Colonic mucosa (tissue), 4 donors: ENCODE results near the gene NOL4L. TPM values are rescaled to one million over a fixed set of nuclear protein-coding genes. Genes with fewer than 3 reads are reported as not detected.

ENCODE experiments used
- DNase-seq: peaks from one replicate; pipeline ENCODE4 v3.0.0-alpha.2; 2020
- H3K27ac ChIP-seq: fragments of 200-600 bp; one replicate; pipeline ENCODE4 v1.8.0; 2021
- H3K27me3 ChIP-seq: fragments of 200-600 bp; one replicate; pipeline ENCODE4 v1.8.0; 2021
- H3K36me3 ChIP-seq: fragments of 200-600 bp; one replicate; pipeline ENCODE4 v1.8.0; 2021
- H3K4me1 ChIP-seq: fragments of 200-600 bp; one replicate; pipeline ENCODE4 v1.8.0; 2021; ENCODE audit warnings: mild to moderate bottlenecking
- H3K4me3 ChIP-seq: fragments of 200-600 bp; one replicate; pipeline ENCODE4 v1.8.0; 2021
- H3K9ac ChIP-seq, 2 donors: one replicate each; pipeline ENCODE4 v1.7.0; 2013; ENCODE audit warnings: control low read depth in 2 of 2, low read depth in 2 of 2, low read length in 2 of 2
- H3K9me3 ChIP-seq: fragments of 200-600 bp; one replicate; pipeline ENCODE4 v1.8.0; 2021
- intact Hi-C: fragments of 100-400 bp; cut with DNase I; formaldehyde crosslinking; loops from one replicate; pipeline ENCODE4 v1.14.1; 2022
- total RNA-seq, 2 donors: library from RNA; stranded (reverse); fragmentation: NEBNext Ultra II Directional in 1 of 2; extraction: Animal tissue kit (Norgen Biotek cat#: 25700) in 1 of 2; gene quantifications; one replicate each; pipeline ENCODE4 v1.2.1, GENCODE V29; 2021
- TF ChIP-seq, protein P1 (sequence below): fragments of 200-600 bp; IDR thresholded peaks from one replicate; pipeline ENCODE4 v1.8.0; 2022; ENCODE audit warnings: antibody characterized with exemption, mild to moderate bottlenecking
- donor health status: healthy.
- donor health status: DM: no; HTN: no; CAD: no.
- donor health status: DM: no; HTN: no; CAD: no.

NOL4L gene
- total RNA-seq, 2 donors from 2014 or later = 54.2 to 58.0 TPM

DNA sequence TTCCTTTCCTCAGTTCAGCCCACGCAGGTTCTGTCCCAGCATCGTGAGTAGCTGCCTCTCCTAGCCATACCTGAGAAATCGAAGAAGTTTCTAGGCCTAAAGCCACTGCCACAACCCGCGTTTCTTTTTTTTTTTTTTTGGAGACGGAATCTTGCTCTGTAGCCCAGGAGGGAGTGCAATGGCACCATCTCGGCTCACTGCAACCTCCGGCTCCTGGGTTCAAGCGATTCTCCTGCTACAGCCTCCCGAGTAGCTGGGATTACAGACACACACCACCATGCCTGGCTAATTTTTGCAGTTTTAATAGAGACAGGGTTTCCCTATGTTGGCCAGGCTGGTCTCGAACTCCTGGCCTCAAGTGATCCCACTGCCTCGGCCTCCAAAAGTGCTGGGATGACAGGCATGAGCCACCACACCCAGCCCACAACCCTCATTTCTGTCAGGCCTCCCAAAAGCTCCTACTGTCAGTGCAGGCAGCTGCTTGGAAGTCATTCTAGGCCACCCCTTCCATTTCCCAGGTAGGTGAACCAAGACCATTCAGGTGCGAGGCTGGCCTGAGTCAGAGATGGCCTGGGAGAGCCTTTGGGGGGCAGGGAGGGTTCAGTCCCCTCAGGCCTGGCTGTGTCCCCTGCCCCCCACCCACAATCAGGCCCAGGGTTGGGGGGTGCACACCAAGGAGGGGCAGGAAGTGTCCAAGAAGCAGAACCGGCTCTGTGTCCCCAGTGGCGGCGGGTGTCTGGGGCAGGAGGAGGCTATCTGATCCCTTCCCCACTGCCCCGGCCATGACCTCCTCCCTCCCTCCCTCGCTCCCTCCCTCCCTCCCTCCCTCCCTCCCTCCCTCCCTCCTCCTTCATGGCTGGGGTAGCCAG lies 47.2 kb downstream of the NOL4L start:
- peak overlapping the region; percentile 61 for H3K27ac ChIP-seq
- no peak for DNase-seq
- peaks cover 4% of the 10 kb centered on the region for H3K4me1 ChIP-seq
- H3K27me3 ChIP-seq = no peaks in the 10 kb centered on the region
- TF ChIP-seq, protein P1, sequence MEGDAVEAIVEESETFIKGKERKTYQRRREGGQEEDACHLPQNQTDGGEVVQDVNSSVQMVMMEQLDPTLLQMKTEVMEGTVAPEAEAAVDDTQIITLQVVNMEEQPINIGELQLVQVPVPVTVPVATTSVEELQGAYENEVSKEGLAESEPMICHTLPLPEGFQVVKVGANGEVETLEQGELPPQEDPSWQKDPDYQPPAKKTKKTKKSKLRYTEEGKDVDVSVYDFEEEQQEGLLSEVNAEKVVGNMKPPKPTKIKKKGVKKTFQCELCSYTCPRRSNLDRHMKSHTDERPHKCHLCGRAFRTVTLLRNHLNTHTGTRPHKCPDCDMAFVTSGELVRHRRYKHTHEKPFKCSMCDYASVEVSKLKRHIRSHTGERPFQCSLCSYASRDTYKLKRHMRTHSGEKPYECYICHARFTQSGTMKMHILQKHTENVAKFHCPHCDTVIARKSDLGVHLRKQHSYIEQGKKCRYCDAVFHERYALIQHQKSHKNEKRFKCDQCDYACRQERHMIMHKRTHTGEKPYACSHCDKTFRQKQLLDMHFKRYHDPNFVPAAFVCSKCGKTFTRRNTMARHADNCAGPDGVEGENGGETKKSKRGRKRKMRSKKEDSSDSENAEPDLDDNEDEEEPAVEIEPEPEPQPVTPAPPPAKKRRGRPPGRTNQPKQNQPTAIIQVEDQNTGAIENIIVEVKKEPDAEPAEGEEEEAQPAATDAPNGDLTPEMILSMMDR = no peak
- intact Hi-C loops = no loop called here
- no peak overlapping the region for H3K4me3 ChIP-seq
- H3K36me3 ChIP-seq = no peaks in the 10 kb centered on the region
- H3K9ac ChIP-seq = peak overlapping the region; percentile 60 to 71
- H3K9me3 ChIP-seq = no peaks in the 10 kb centered on the region

DNA sequence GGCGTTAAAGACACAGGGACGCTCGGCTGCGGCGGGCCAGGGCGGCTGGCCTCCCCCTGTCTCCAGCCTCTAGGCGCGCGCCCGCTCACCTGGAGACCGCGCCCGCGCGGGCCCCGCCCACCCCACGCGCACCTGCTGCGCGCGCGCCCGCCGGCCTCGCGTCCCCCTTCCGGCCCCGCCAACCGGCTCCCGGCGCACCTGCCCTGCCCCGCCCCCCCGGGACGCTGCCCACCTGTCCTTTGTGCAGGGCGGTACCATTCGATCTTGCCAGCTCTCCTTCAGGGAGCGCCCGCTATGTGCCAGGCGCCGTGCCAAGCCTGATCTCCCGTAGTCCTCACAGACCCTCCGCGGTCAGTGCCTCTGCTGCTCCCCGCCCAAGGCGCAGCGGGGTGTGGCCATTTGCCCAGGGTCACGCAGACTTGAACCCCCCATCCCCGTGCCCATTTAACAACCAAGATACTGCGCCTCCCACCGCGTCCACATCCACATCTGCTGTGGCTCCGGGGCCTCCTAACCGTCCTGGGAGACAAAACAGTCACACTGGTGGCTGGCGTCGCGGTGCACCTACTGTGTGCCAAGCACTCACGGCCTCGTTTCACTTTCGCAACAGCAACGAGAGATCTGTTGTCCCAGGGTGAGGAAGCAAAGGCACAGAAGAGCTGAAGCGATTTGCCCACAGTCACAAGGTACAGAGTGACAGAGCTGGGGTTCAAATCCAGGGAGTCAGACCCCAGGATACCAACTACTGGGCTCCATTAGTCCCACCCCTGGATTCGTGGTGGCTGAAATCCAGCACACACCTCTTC lies 48.1 kb downstream of the NOL4L start:
- TF ChIP-seq, protein P1 = no peak
- peaks cover 4% of the 10 kb centered on the region for H3K4me1 ChIP-seq

DNA sequence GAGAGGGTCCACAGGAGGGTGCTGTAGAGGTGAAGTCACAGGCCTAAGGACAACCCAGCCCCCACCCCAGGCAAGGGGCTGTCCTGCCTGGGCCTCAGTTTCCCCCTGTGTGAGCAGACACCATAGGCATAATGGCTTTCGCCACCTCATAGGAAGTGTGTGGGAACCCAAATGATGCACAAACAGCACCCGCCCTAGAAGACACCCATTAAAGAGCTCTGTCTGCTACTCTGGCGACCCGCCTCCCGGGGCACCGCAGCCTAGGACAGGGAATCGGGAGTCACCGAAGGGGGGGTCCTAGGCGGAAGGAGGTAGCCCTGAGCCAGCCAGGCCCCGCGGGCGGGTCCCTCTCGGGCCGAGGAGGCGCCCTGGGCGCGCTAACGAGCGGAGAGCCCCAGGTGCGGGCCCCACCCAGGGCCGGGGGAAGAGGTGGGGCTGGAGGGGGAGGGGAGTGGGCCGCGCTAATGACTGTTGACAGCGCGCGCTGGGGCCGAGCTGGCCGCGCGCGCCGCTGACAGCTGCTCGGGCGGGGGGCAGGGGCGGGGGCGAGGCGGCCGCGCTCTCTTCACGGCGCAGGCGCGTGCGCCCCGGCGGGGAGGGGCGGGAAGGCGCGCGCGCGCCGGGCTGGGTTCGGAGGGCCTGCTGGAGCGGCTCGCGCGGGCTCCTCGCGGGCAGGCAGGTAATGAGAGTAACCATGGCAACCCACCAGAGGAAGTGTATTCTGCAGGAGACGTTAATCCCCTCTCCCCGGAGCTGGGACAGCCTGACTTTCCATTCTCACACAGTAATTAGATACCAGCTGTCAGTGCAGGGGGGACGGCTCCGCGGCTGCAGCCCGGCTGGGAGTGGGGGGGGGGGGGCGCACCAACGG lies 48.9 kb downstream of the NOL4L start:
- peak overlapping the region; percentile 64 for H3K27ac ChIP-seq
- peak overlapping the region; percentile 30 to 43 for H3K9ac ChIP-seq
- DNase-seq = peak; percentile 81
- TF ChIP-seq, protein P1 = no peak
- intact Hi-C loops = no loop called here
- peaks cover 4% of the 10 kb centered on the region for H3K4me1 ChIP-seq
- no peaks in the 10 kb centered on the region for H3K27me3 ChIP-seq
- H3K9me3 ChIP-seq = no peaks in the 10 kb centered on the region
- H3K36me3 ChIP-seq = no peaks in the 10 kb centered on the region
- H3K4me3 ChIP-seq = peak overlapping the region; percentile 37

More for the DNA sequence above, 48.1 kb downstream of the NOL4L start:
- H3K36me3 ChIP-seq = no peaks in the 10 kb centered on the region
- no peaks in the 10 kb centered on the region for H3K9me3 ChIP-seq
- no peaks in the 10 kb centered on the region for H3K27me3 ChIP-seq
- peak overlapping the region; percentile 60 to 71 for H3K9ac ChIP-seq
- intact Hi-C loops = no loop called here
- peak; percentile 87 for DNase-seq
- H3K27ac ChIP-seq = peak overlapping the region; percentile 61
- H3K4me3 ChIP-seq = peak overlapping the region; percentile 37

DNA sequence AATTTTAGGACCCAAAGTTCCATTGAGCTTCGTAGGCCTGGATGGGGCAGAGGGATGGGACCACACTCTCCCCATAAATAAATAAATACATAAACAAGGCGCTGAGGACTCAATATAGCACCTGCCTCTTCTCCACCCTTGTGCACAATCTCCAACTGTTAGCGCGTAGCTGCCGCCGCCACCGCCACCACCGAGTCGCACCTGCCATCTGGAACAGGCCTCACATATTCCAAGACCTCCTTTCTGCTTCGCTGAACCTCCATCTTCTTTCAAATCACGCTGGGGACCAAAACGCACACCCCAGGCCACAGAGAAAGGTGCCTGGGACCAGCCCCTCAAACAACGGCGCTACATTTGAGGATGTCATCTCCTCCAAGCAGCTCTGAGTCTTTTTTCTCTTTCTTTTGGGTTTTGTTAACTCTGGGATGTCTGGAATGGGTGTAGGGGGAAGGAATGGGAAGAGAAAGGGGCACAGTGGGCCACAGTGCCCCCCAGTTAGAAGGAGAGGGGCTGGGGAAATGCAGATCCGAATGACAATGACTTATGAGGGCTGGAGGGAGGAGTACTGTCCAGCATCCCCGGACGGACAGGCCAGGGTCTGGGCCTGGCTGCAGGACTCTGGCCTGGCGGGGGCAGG lies 49.7 kb downstream of the NOL4L start:
- Histone ChIP-seq H3K36me3 (no peaks in the 10 kb centered on the region), H3K9ac (peak overlapping the region; percentile 16 to 43), H3K4me3 (peak overlapping the region; percentile 37), H3K9me3 (no peaks in the 10 kb centered on the region), H3K27me3 (no peaks in the 10 kb centered on the region), H3K4me1 (peaks cover 4% of the 10 kb centered on the region), H3K27ac (peak overlapping the region; percentile 64)
- intact Hi-C loops = no loop called here
- DNase-seq = no peak
- TF ChIP-seq, protein P1 = no peak
